HG03139 (cell line): Measurements from ENCODE around the gene CPEB3.

ENCODE experiments used
- ATAC-seq: cut with Tn5 transposase; IDR thresholded peaks from one replicate; pipeline ENCODE4 v1.9.1; 2021; ENCODE audit not compliant: unreplicated experiment

The CPEB3 gene

GRCh38 chr10:92108747-92109146, 182.1 kb downstream of the CPEB3 start:
- ATAC-seq, result no peak

GRCh38 chr10:92108120-92108519, 182.8 kb downstream of the CPEB3 start:
- no peak for ATAC-seq

GRCh38 chr10:92103376-92104090, 187.3 kb downstream of the CPEB3 start:
- no peak for ATAC-seq

GRCh38 chr10:92102601-92103213, 188.2 kb downstream of the CPEB3 start:
- ATAC-seq, result no peak

- ATAC-seq, result no peak
Observed at GRCh38 chr10:92094960-92095359, 195.9 kb downstream of the CPEB3 start.

GRCh38 chr10:92091965-92092364, 198.9 kb downstream of the CPEB3 start:
- ATAC-seq, result no peak

DNA sequence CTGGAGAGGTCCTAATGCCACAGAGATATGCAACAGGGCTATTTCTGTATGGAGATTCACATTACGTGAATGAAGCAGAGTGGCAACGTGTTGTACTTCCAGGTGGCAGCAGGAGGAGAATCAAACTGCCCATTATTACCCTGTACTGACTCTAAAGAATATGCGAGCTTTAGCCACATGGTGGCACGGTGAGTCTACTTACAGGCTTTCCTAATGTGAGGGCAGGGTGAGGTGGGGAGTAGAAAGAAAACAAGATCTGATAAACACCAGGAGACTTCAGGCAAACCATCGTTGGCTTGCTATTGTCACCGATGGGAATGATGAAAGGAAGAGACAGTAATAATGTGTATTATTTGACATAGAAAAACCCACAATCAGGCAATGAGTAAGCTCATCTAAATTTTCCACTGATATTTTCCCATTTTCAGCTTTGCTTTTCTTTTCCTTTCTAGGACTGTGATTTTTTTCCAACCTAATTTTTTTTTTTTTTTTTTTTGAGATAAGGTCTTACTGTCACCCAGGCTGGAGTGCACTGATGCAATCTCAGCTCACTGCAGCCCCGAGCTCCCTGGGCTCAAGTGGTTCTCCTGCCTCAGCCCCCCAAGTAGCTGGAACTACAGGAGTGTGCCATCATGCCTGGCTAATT, 203.0 kb downstream of the CPEB3 start:
- peak; percentile 94 for ATAC-seq

DNA sequence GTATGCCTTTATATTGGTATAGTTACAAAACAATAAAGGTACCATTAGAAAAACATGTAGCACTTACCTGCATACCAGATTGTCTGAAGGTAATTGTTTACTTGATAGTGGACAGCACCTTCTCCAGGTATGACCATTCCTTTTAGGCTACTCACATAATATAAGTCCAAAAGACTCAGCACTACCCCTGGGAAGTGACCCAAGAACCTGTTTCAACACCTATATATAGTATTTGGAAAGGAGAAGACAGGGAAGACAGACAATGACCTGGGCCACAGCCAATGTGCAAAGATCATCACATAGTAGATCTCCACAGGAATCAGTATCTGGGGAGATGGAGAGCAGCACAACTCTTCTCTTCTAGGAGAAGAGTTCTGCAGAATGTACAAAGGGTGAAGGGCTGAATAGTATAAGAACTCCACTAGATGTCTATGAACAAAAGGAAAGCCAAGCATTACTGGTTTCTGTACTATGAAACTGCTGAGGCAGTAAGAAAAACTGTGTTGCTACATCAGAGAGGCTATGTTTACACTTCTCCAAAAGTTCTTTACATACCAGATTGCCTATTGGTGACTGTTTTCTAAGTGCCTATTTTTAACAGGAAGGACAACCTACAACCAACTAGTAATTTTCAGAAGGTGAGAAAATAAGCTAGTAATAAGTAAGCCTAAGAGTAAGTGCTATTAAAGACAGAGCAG, 208.1 kb downstream of the CPEB3 start:
- no peak for ATAC-seq

- ATAC-seq, result no peak
Observed at GRCh38 chr10:92081641-92082040, 209.2 kb downstream of the CPEB3 start.

- no peak for ATAC-seq
Observed at GRCh38 chr10:92080244-92080643, 210.6 kb downstream of the CPEB3 start.

- ATAC-seq, result no peak
Observed at GRCh38 chr10:92079003-92079402, 211.9 kb downstream of the CPEB3 start.

DNA sequence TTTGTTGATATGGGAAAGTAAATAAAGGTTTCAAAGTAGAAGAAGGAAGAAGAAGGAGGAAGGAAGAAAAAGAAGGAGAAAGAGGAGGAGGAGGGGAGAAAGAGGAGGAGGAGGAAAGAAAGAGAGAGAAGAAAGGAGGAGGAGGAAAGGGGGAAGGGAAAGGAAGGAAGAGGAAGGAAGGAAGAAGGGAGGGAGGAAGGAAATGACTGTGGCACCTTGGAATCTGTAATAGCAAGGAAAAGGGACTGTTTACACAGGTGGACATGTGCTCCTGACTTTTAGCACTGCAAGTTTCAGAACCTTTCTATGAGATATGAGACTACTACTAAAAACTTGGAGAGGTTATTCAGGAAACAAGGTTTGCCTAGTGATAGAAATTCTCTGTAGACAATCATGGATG, 214.2 kb downstream of the CPEB3 start:
- ATAC-seq, result no peak

DNA sequence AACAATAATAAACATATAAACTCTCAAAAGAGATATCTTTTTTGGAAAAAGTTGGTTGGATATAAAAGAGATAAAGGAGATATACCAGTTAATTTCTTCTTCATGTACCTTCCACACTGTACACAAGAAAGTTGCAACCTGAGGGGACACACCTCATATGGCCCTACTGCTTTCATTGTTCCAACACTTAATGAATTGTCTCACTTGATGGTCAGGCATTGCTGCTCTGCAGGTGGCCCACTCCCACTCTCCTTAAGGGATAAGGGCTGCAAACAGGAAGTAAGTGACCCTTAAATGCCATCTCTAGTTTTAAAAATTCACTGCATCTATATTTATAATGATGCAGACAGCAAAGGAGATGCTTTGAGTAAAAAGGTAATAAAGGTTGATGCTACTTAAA, 215.0 kb downstream of the CPEB3 start:
- ATAC-seq, result no peak

- ATAC-seq, result no peak
Observed at GRCh38 chr10:92074126-92074887, 216.6 kb downstream of the CPEB3 start.

DNA sequence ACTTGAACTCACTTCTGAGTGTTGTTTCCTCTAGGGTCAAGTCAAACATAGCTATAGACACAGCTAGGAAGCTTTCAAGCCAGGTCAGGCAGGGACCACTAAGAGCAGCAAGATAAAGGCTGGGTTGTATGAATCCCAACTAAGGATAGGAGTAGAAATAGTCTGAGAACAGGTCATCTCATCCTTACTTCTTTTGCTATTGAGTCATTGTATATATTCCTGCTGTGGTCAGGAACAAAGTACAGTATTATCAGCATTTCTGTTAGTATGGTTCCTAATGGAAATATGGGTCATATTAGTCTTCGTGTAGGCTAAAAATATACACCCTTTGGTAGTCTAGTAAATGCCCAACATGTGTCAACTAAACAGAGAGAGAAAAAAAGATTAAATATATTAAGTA, 222.0 kb downstream of the CPEB3 start:
- no peak for ATAC-seq

- ATAC-seq, result no peak
Observed at GRCh38 chr10:92066386-92066785, 224.5 kb downstream of the CPEB3 start.

DNA sequence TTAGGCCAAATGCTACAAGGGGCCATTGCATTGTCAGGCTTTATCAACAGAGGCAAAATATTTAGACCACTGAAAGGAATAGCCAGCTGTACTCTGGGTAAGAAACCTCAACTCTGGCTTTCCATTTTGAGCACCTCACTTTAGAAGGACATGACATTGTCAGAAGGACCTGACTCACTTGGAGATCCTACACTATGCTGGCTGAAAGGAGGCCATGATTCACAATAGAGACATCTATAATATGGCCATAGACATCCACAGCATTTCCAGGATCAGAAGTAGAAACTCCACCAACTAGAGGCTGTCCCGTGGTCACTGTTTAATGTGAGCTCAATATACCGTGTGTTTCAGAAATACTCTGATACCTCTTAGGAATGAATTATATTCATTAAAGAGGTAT, 226.4 kb downstream of the CPEB3 start:
- no peak for ATAC-seq

DNA sequence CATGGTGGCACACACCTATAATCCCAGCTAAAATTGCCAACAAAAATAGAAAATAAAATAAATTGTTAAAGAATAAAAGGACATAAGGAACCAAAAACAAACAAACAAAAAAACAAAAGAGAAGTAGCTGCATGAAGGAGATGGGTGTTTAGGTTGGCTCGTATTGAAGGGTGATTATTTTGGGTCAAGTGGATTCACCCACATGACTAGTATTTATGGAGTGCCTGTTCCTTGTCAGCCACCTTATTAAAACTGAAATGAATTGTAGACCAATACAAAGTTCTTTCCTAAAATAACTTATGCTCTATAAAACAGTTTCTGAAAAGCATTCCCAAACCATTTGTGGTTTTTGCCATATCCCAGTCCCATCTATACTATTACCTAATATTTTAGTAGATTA, 228.6 kb downstream of the CPEB3 start:
- no peak for ATAC-seq

DNA sequence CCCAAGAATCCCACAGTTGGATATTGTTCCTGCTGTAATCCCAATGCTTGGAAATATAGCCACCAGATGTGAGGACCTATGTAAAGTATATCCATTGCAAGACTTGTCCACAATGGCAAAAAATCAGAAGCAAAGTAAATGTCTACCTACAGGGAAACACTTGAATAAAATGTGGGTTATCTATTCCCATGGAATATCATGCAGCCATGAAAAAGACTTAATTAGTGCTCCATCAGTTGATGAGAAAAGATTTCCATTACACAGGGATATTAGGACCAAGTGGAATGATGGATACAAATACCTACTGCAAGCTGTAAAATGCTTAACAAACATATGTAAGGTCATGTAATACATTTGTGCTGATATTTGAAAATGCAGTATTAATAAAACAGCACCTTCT, 236.1 kb downstream of the CPEB3 start:
- ATAC-seq, result no peak

GRCh38 chr10:92052741-92053140, 238.1 kb downstream of the CPEB3 start:
- ATAC-seq, result no peak

DNA sequence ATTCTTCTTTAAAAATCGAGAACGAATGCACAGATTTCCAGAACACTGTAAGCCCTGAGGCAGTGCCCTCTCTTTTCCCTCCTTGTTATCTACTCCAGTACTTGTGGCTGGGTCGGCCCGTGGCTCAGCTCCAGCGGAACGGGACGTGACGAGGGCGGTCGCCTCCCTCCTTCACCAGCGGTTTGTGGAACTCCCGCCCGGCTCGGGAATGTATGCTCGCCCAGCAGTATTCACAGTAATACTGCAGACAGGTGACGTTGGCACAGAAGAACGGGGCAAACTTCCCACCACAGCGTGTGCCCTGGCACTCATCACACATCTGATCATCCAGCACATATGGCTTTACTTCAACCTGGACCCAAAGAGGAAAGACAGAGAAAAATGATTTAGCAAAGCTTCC, 238.8 kb downstream of the CPEB3 start:
- no peak for ATAC-seq
